ENCODE measurements around the gene OGN.
"Not testable (repeated sequence)": the region's sequence is repeated elsewhere in the genome, so short reads cannot be mapped to it uniquely, and the experiment has no call there.

OGN gene

GRCh38 chr9:92404042-92404836 is at the start of gene OGN:
Gene OGN (minus strand): TSS chr9:92404578. CDS start chr9:92403407, 1,171 bp downstream.
- no peak for DNase-seq (ENCODE audit: low read depth in 2 of 2)

GRCh38 chr9:92446536-92446935 is 42.2 kb upstream of the OGN start:
- DNase-seq (ENCODE audit: low read depth in 2 of 2): no peak

DNA sequence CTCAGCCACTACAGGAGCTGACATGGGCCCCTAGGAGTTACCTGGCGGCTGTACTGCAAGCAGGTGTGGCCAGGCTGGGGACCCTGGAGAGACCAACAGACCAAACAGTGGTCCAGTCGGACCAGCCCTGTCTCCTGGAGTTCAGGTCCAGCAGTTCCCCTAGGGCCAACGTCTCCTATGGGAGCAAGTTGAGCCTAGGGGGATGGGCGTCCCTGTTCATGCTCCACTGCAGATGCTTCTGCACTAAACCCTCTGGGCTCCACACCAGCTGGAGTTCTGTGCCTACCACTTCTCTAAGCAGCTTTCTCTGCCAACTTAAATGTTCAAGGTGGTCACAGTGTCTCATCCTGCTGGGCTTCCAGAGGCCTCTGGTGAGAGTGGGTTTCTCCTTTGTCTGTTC is 40.5 kb upstream of the OGN start:
- no peak for DNase-seq (ENCODE audit: low read depth in 2 of 2)

GRCh38 chr9:92440751-92441046 is 36.3 kb upstream of the OGN start:
- DNase-seq (ENCODE audit: low read depth in 2 of 2): no peak

DNA sequence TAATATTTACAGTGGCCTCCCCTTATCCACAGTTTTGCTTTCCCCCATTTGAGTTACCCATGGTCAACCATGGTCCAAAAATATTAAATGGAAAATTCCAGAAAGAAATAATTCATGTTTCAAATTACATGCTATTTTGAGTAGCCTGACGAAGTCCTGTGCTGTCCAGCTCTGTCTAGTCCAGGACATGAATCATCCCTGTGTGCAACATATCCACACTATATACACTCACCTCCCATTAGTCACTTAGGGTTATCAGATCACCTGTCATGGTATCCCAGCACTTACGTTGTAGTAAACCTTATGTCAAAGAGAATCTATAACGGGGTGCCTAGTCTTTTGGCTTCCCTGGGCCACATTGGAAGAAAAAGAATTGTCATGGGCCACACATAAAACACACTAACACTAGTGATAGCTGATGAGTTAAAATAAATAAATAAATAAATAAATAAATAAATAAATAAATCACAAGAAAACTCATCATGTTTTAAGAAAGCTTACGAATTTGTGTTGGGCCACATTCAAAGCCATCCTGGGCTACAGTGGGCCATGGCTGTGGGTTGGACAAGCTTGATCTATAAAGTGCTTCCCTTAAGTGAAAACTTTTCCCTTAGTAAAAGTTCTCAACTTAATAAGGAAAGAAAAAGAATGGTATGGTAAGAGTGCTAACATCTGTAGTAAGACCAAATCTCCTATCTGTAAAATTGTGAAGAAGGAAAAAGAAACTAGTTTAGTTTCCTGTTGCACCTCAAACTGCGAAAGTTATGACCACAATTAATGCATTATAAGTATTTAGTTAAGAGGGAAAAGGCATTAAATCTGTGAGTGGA is 35.8 kb upstream of the OGN start:
- no peak for DNase-seq (ENCODE audit: low read depth in 2 of 2)

GRCh38 chr9:92438900-92439526 is 34.6 kb upstream of the OGN start:
- DNase-seq (ENCODE audit: low read depth in 2 of 2): no peak

DNA sequence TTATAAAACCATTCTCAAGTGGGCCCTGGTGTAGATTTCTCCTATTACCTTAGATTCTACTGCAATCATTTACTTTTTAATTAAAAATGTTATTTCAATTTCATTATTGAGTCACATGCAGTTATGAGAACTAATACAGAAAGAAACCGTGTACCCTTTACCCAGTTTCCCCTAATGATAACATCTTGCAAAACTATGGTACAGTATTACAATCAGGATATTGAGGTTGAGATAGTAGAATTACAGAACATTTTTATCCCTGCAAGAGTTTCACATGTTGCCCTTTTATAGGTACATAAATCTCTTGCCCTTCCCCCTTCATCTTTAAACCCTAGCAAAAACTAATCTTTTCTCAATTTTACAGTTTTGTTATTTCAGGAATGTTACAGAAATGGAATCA is 30.9 kb upstream of the OGN start:
- DNase-seq (ENCODE audit: low read depth in 2 of 2): no peak

DNA sequence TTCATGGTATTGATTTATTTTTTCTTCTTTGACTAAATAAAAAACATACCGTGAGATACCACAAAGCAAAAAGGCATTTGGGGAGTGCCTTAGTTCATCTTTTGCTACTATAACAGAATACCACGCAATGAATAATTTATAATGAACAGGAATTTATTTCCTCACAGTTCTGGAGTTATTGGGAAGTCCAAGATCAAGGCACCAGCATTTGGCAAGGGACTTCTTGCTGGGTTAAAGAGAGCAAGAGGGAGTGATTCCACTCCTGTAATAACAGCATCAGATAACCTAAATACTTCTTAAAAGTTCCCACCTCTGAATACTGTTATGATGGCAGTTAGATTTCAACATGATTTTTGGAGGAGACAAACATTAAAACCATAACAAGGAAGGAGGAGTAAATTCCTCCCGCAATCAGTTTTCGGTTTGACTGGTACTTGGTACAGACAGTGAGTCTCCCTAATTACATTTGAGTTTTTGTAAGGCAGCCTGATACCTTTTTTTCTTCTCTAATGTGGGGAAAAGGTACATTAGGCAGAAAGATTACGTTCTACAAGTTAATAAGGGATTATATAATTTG is 28.7 kb upstream of the OGN start:
- no peak for DNase-seq (ENCODE audit: low read depth in 2 of 2)

GRCh38 chr9:92432350-92432749 is 28.0 kb upstream of the OGN start:
- DNase-seq (ENCODE audit: low read depth in 2 of 2): no peak

DNA sequence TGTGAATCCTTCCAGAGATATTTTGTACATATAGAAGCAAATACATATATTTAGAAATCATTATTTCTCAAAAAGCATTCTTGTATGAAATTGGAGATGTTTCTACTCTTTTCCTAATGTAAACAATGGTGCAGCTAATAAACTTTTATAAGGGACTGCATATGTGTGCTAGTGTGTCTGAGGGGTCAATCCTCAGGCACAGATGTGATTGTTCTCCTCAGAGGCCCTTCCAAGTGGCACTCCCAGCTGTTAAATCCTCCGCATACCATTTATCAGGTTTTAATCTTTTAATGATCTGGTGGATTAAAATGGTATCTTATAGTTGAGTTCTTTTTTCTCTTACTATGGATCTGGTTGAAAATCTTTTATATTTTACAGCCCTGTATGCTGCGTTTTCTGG is 25.5 kb upstream of the OGN start:
- no peak for DNase-seq (ENCODE audit: low read depth in 2 of 2)

DNA sequence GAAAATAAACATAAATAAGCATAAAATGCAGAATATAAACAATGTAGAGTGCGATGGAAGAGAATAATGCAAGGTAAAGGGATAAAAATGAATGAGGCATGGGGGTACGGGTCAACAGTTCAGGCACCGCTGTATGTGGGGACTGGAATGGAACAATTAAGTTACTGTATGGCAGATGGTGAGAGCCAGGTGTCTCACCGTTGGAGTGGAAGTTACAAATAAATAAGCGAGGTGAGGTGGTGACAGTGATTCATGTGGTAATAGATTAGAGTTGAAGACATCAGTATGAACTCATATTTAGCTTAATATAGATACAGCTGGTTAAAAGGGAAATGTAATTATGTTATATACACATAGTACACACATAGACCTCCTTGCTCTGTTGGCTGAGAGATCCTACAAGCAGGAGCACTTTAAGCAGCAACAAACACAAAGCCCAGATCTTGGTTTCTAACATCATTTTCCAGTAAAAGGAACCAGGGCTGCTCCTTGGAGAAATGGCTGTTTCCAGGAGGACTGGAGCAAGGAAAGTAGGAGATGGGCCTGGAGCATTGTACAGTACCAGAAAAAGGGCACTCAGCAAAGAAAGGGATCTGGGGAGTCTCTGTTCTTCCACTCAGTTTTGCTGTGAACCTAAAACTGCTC is 22.2 kb upstream of the OGN start:
- DNase-seq (ENCODE audit: low read depth in 2 of 2): no peak

DNA sequence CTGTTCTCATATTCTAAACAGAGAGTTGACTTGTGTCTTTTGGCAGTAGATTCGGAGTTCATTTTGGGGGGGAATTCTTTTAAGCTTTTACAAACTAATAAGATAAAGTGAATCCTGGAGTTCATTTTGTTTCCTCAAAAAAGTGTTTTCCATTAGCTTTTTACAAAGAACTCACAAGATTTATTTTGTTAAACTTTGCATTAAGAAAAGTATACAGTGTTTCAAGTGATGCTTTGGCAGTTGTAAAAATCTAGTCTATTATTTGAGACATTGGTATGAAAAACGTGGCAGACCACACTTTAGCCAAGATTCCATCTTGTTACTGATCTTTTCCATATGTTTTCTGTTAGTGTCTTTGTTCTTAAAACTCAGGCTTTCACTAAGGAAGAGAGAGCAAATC is 21.1 kb upstream of the OGN start:
- no peak for DNase-seq (ENCODE audit: low read depth in 2 of 2)

GRCh38 chr9:92424340-92424739 is 20.0 kb upstream of the OGN start, which contains the start of gene OMD:
Gene OMD (minus strand): TSS chr9:92424471. CDS start chr9:92417558, 6,913 bp downstream.
- no peak for DNase-seq (ENCODE audit: low read depth in 2 of 2)

- DNase-seq (ENCODE audit: low read depth in 2 of 2): no peak
Observed at GRCh38 chr9:92423612-92424011, 19.2 kb upstream of the OGN start.

DNA sequence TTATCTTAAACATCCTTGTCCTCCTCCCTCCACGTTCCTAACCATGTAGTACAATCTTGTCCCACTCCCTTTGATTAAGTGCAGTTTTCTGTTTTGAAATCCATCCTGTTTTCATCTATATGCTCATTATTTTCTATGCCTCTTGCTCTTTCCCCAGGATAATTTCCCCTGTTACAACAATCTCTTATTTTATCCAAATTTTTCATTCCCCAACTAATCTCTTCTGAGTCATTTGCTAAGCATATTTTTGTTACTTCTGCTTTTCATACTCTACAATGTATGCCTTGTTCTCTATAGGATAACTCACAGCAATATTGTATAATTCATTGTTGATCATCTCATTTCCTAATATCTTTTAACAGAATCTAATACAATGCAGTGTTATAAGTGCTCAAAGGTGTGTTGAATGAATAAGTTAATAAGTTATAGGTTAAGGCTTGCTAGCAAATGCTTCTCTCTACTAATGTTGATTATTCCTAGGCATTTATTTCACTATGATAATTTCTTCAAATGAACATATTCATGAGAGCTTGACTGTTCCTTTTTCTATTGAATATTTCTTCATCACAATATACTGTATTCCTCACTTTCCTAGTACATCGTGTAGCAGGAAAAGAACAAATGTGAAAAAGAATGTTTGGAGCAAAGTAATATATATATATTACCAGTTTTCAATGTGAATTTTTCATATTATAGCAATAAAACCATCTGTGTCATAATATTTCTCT is 18.4 kb upstream of the OGN start:
- no peak for DNase-seq (ENCODE audit: low read depth in 2 of 2)

DNA sequence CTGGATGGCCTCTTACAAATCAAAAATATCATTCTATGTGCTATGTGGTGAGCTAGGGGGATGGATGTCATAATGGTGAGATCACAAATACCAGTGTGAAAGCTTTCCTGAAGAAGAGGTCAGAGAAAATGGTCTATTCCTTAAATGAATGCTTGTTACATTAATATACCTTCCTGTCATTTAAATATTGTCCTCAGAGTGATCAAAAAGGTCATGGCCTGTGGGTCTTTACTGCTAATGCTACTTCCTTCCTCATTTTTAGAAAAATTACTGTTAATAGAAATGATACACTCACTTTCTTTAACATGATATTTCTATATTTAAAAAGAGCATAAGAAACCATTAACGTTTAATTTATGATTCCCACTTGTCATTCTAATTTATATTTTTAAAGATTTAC is 10.2 kb upstream of the OGN start:
- no peak for DNase-seq (ENCODE audit: low read depth in 2 of 2)

GRCh38 chr9:92411157-92411556 is 6.8 kb upstream of the OGN start:
- DNase-seq (ENCODE audit: low read depth in 2 of 2): not testable (repeated sequence)

DNA sequence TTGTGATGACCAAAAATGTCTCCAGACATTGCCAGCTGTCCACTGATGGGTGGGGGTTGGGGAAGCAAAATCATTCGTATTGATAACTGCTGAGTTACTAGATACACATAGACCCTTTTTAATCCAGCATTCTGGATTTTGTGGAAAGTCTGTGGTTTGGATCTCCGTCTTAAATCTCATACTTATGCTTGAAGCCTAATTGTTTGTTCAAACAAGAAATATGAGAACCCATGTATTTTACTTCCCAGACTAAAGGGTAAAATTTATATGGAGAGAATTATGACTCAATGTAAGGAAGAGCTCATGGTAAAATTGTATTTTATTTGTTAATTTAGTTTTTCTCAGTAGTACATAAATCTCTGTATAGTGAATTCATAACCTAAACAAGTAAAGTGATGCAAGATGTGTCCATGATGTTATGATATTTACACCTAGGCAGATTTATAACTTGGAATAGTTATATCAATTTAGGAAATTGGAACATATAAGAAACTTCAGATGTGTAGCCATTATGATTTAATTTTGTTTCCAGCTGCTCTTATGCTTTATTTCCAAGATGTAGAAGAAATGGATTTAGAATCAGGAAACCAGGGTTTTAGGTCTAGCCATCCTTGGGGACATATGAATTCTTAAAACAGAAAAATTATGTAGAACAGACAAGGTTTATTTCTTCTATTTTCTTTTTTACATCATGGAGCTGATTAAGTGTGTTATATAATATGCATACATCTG is 4.5 kb upstream of the OGN start:
- no peak for DNase-seq (ENCODE audit: low read depth in 2 of 2)

- DNase-seq (ENCODE audit: low read depth in 2 of 2): no peak
Observed at GRCh38 chr9:92407818-92408217, 3.4 kb upstream of the OGN start.

- DNase-seq (ENCODE audit: low read depth in 2 of 2): no peak
Observed at GRCh38 chr9:92406477-92406876, 2.1 kb upstream of the OGN start.

DNA sequence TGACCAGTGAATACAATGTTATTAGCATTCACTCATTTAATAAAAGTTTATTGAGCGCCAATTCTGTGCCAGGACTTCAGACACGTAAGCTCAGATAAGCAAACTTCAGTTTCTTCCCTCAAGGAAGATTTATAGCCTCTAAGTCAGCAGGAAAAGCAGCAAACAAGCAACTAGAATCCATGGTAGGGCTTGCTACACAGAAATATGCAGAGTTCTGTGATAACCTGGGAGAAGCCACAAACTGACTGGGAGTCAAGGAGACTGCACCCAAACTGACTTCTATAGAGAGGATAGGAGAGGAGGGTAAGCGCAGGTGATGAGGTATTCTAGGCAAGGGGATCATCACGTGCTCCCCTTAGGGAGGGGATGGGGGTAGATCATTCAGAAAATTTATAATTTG is 1.4 kb upstream of the OGN start:
- DNase-seq (ENCODE audit: low read depth in 2 of 2): no peak

All from stimulated activated CD8-positive, alpha-beta memory T cell treated with anti-CD3 and anti-CD28 coated beads, Interleukin-2, amount 100 ng/mL, for 48 hours (primary cell).